Karpas-422 (cell line): ENCODE measurements around the gene TRAF3. TPM values are rescaled to one million over a fixed set of nuclear protein-coding genes. Genes with fewer than 3 reads are reported as not detected.
A peak's percentile ranks its signal among the peaks of the same experiment; 100 is the strongest.

Experiments used
- DNase-seq: peaks from one replicate; pipeline ENCODE4 v3.0.0-alpha.2; 2015
- H2AFZ ChIP-seq: fragments of 200-600 bp; sonication (generic); 2 replicates; pipeline ENCODE4 v1.6.1; 2014; ENCODE audit warnings: antibody characterized with exemption, low read length, mixed read lengths
- H3K27ac ChIP-seq: fragments of 200-600 bp; sonication (generic); 2 replicates; pipeline ENCODE4 v1.5.1; 2014; ENCODE audit warnings: mild to moderate bottlenecking, low read length, moderate library complexity
- H3K27me3 ChIP-seq: fragments of 200-600 bp; sonication (generic); 2 replicates; pipeline ENCODE4 v1.6.1; 2014; ENCODE audit warnings: low read length, mixed read lengths
- H3K36me3 ChIP-seq: fragments of 200-600 bp; sonication (generic); 2 replicates; pipeline ENCODE4 v1.6.1; 2014; ENCODE audit warnings: low read length, mixed read lengths; ENCODE audit not compliant: insufficient read depth
- H3K4me1 ChIP-seq: fragments of 200-600 bp; sonication (generic); 2 replicates; pipeline ENCODE4 v1.6.1; 2014; ENCODE audit warnings: mild to moderate bottlenecking, low read length, mixed read lengths
- H3K4me2 ChIP-seq: fragments of 200-600 bp; sonication (generic); 2 replicates; pipeline ENCODE4 v1.6.1; 2014; ENCODE audit warnings: low read length, low read depth, mild to moderate bottlenecking; ENCODE audit not compliant: poor library complexity, severe bottlenecking
- H3K4me3 ChIP-seq: fragments of 200-600 bp; sonication (generic); 2 replicates; pipeline ENCODE4 v1.5.1; 2014; ENCODE audit warnings: mild to moderate bottlenecking, antibody characterized with exemption, low read length, mixed read lengths
- H3K79me2 ChIP-seq: fragments of 200-600 bp; sonication (generic); 2 replicates; pipeline ENCODE4 v1.6.1; 2014; ENCODE audit warnings: mild to moderate bottlenecking, low read length, mixed read lengths
- H3K9ac ChIP-seq: fragments of 200-600 bp; sonication (generic); 2 replicates; pipeline ENCODE4 v1.6.0; 2014; ENCODE audit warnings: low read length
- H3K9me2 ChIP-seq: fragments of 200-600 bp; sonication (generic), shearing (Covaris generic); replicated peaks from 2 replicates; pipeline ENCODE4 v1.6.0; 2014; ENCODE audit warnings: mild to moderate bottlenecking, low read length, moderate library complexity; ENCODE audit not compliant: insufficient read depth
- H3K9me3 ChIP-seq: fragments of 300-700, 200-600 bp; sonication (generic); 2 replicates; pipeline ENCODE4 v1.6.1; 2014; ENCODE audit warnings: low read length, mixed read lengths
- H4K20me1 ChIP-seq: fragments of 200-600 bp; sonication (generic); 2 replicates; pipeline ENCODE4 v1.6.1; 2014; ENCODE audit warnings: mild to moderate bottlenecking, antibody characterized with exemption, low read length, low read depth; ENCODE audit not compliant: insufficient read depth
- total RNA-seq: library from RNA; depleted of rRNA; stranded (reverse); fragments of >200 nt; shearing (Covaris generic); gene quantifications from 2 replicates; pipeline ENCODE4 v1.2.3, GENCODE V29; 2014; ENCODE audit warnings: low replicate concordance

Gene TRAF3
- total RNA-seq, 1 experiment from 2014 or later: 79.1 TPM

DNA sequence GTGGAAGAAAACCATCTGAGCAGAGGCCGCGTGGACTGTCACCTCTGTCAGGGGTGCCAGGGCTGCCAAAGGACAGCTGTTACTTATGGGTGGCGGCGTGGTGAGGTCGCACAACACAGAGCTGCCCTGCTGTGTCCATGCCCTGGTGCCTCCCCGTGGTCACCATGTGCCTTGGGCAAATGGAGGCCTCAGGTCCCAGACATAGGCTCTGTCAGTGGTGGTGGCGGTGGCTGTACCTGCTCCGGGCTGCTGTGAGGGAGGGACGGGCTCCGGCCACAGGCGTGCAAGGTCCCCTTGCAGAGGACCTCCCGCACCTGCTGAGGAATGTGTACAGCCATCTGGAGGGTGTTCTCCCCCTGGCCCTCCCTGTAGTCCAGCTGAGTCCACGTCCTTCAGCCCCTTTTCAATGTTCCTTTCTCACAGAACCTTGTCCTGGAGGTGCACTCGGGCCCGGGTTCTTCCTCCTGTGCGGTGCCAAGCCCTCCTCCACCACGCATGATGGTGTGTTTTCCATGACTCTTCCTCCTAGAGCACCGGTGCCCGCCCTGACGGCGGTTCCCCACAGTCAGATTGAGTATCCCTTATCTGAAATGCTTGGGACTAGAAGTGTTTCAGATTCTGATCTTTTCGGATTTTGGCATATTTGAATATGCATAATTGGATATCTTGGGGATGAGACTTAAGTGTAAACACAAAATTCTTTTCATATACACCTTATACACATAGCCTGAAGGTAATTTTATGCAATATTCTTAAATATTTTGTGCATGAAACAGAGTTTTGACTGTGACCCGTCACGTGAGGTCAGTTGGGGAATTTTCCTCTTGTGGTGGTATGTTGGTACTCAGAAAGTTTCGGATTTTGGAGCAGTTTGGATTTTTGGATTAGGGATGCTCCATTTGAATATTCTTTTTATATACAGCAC lies 49.8 kb downstream of the TRAF3 start:
- peaks cover 38% of the 10 kb centered on the region for H4K20me1 ChIP-seq
- H3K9me2 ChIP-seq: no peaks in the 10 kb centered on the region
- no peak overlapping the region for H3K27ac ChIP-seq
- DNase-seq: no peak
- H3K4me1 ChIP-seq: peaks cover 79% of the 10 kb centered on the region
- H3K36me3 ChIP-seq: peaks cover 29% of the 10 kb centered on the region
- no peak overlapping the region for H3K4me3 ChIP-seq
- H3K79me2 ChIP-seq: peaks cover 100% of the 10 kb centered on the region
- H3K4me2 ChIP-seq: no peak overlapping the region
- no peak overlapping the region for H3K9ac ChIP-seq
- H3K27me3 ChIP-seq: no peaks in the 10 kb centered on the region
- H3K9me3 ChIP-seq: no peaks in the 10 kb centered on the region
- H2AFZ ChIP-seq: no peak overlapping the region

DNA sequence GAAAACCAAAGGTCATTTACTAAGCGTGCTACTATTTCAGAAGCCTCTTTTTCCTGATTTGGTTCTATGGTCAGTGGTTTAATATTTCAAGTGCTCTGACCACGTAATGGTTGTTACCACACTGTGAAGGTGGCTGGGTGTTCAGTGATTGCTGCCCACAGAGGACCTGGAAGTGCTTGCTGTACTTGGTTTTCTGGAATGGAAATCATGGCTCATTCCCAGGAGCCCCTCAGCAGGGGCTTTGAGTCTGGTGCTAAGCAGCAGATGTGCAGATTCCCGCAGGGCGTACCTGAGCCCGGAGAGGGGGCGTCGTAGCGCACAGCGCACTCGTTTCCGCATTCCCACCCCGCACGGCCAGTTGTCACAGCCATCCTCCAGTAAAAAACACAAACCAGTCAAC lies 50.5 kb downstream of the TRAF3 start:
- no peaks in the 10 kb centered on the region for H3K9me3 ChIP-seq
- H3K79me2 ChIP-seq: peaks cover 100% of the 10 kb centered on the region
- peaks cover 75% of the 10 kb centered on the region for H3K4me1 ChIP-seq
- DNase-seq: no peak
- H3K9ac ChIP-seq: no peak overlapping the region
- peaks cover 38% of the 10 kb centered on the region for H4K20me1 ChIP-seq
- H3K36me3 ChIP-seq: peaks cover 30% of the 10 kb centered on the region
- no peaks in the 10 kb centered on the region for H3K9me2 ChIP-seq
- no peak overlapping the region for H3K4me2 ChIP-seq
- H3K27ac ChIP-seq: no peak overlapping the region
- no peaks in the 10 kb centered on the region for H3K27me3 ChIP-seq
- H3K4me3 ChIP-seq: no peak overlapping the region
- H2AFZ ChIP-seq: no peak overlapping the region

DNA sequence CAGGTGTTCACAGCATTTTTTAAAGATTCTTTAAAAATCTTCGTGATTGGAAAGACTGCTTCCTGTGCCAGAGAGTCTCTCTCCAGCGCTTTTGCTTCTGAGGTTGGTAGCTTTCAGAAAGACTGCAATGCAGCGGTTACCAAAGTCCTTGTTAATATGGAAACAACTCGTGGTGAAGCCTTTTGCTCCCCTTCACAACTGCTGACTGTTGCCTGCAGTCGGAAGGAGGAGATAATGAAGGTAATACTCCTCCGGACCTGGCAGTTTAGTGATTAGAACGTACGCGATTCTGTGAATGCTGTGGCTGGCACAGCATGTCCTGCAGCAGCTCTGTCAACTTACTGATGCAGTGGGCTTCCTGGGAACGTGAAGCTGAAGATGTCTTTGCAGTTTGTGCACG lies 50.9 kb downstream of the TRAF3 start:
- H4K20me1 ChIP-seq: peaks cover 38% of the 10 kb centered on the region
- no peak for DNase-seq

DNA sequence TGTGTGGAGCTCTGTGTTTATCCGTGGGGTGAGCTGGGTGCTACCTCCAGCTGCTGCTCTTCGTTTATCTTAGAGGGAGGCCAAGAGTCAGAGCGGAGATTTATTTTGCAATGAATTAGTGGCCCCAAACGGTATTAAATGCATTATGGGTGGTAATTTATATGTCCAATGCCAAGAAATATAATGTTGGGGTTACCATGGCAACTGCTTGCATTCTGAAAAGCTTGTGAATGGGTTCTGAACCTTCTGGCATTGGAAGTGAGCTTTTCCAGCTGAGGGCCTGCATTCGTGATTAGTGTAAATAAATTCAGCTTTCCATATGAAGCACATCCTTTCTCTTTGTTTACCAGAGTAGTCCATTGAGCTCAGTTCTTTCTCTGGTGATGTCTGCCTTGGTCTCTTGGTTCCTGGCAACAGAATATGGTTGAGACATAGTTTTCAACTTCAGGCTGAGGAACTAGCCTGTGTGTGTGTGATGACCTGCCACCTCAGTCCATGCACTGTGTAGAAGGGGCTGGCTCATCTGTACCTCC lies 51.8 kb downstream of the TRAF3 start:
- H4K20me1 ChIP-seq: peaks cover 33% of the 10 kb centered on the region
- no peak overlapping the region for H2AFZ ChIP-seq
- peaks cover 74% of the 10 kb centered on the region for H3K4me1 ChIP-seq
- H3K36me3 ChIP-seq: peaks cover 41% of the 10 kb centered on the region
- no peak overlapping the region for H3K27ac ChIP-seq
- no peak overlapping the region for H3K9ac ChIP-seq
- H3K4me3 ChIP-seq: no peak overlapping the region
- no peaks in the 10 kb centered on the region for H3K9me2 ChIP-seq
- H3K4me2 ChIP-seq: no peak overlapping the region
- H3K79me2 ChIP-seq: peaks cover 98% of the 10 kb centered on the region
- no peaks in the 10 kb centered on the region for H3K27me3 ChIP-seq
- H3K9me3 ChIP-seq: no peaks in the 10 kb centered on the region
- DNase-seq: no peak

More for the DNA sequence above, 50.9 kb downstream of the TRAF3 start:
- H3K36me3 ChIP-seq: peaks cover 35% of the 10 kb centered on the region
- H3K4me1 ChIP-seq: peaks cover 75% of the 10 kb centered on the region
- peaks cover 100% of the 10 kb centered on the region for H3K79me2 ChIP-seq
- no peaks in the 10 kb centered on the region for H3K9me3 ChIP-seq
- H3K4me3 ChIP-seq: no peak overlapping the region
- no peak overlapping the region for H3K27ac ChIP-seq
- H3K9ac ChIP-seq: no peak overlapping the region
- H3K27me3 ChIP-seq: no peaks in the 10 kb centered on the region
- no peak overlapping the region for H3K4me2 ChIP-seq
- H2AFZ ChIP-seq: no peak overlapping the region
- H3K9me2 ChIP-seq: no peaks in the 10 kb centered on the region

DNA sequence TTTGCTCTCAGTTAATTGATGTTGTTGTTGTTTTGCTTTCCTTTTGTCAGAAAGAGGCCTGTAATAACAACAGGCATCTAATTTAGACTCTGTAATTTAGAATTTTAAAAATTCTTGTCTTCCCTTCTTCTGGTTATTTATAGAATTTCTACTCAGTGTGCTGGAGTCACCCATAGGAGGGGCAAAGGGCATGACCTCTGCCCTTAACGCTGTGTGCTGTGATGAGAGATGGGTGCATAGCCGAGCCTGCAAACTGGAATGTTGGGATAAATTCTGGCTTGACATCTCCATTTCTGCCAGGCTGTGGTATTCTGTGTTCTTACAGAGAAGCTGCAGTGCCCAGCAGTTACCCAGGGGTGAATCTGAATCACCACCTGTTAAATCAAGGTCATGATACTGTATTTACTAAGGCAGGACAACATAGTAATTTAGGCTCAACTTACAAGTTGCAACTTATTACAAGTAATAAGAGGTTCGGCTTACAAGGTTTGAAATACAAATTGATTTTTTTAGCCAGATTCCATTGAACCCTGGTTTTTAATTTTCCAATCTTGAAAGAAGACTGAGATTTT lies 53.3 kb downstream of the TRAF3 start:
- Histone ChIP-seq H3K27me3 (no peaks in the 10 kb centered on the region), H3K9ac (no peak overlapping the region), H4K20me1 (peaks cover 18% of the 10 kb centered on the region), H3K79me2 (peaks cover 95% of the 10 kb centered on the region), H3K9me2 (no peaks in the 10 kb centered on the region), H2AFZ (no peak overlapping the region), H3K4me2 (no peak overlapping the region), H3K36me3 (peaks cover 43% of the 10 kb centered on the region), H3K27ac (0 out of 2 replicates have a peak overlapping the region, but pooled peaks have one; percentile 1), H3K4me3 (no peak overlapping the region), H3K9me3 (no peaks in the 10 kb centered on the region), H3K4me1 (peaks cover 71% of the 10 kb centered on the region)
- DNase-seq: no peak

DNA sequence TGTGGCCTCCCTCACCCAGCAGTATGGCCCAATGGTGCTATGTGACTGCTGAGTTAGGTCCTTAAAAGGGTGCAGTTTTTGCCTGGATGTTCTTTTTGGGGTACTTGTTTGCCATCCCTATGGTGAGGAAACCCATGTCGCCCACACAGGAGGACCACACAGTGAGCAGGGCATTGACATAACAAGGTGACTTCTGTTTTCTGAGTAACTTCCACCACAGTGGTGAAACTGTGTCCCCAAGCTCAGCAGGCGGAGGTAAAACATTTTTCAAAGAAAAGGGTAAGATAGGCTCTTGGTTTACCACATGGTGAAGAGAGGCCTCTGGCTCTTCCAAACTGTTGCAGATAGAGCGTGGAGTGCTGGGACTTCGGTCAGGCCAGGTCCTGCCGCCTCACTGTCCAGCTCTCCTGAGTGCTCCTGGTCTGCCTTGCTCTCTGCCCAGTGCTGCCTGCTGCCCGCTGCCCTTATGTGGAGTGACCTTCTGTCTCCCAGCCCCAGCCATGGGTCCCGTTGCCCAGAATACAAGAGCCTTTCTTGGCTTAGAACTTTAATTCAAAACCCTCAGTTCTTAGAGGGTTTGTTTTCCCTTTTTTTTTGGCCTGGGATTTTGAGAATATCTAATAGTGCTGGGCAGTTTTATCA lies 54.0 kb downstream of the TRAF3 start:
- Histone ChIP-seq H3K9me2 (no peaks in the 10 kb centered on the region), H3K27ac (peak overlapping the region; percentile 1; the same call in 1 of the 2 replicates), H3K4me1 (peaks cover 64% of the 10 kb centered on the region), H2AFZ (no peak overlapping the region), H3K9ac (no peak overlapping the region), H4K20me1 (peaks cover 18% of the 10 kb centered on the region), H3K4me3 (no peak overlapping the region), H3K36me3 (peaks cover 49% of the 10 kb centered on the region), H3K9me3 (no peaks in the 10 kb centered on the region), H3K27me3 (no peaks in the 10 kb centered on the region), H3K79me2 (peaks cover 95% of the 10 kb centered on the region), H3K4me2 (no peak overlapping the region)
- no peak for DNase-seq

DNA sequence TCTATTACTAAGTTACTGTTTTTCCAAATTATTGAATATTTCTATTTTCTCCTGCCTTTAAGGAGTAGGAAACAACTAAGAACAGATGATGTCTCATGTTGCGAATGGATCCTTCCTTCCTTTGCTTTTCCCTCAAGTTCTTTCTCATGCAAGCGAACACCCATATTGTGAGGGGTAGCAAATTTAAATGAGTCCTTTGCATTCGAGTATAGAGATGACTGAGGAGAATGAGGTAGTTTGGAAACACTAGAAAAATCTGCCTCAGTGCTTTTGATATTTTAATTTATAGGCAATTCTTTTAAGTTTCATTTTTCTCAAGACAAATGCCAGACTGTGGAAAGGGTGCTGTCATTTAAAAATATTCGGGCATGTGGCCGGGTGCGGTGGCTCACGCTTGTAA lies 56.1 kb downstream of the TRAF3 start:
- Histone ChIP-seq H3K9ac (no peak overlapping the region), H3K27ac (no peak overlapping the region), H3K4me1 (peaks cover 52% of the 10 kb centered on the region), H3K4me2 (no peak overlapping the region), H3K36me3 (peaks cover 60% of the 10 kb centered on the region), H3K4me3 (no peak overlapping the region), H3K27me3 (no peaks in the 10 kb centered on the region), H3K79me2 (peaks cover 95% of the 10 kb centered on the region), H3K9me3 (no peaks in the 10 kb centered on the region), H4K20me1 (peaks cover 9% of the 10 kb centered on the region), H3K9me2 (no peaks in the 10 kb centered on the region), H2AFZ (no peak overlapping the region)
- DNase-seq: no peak

DNA sequence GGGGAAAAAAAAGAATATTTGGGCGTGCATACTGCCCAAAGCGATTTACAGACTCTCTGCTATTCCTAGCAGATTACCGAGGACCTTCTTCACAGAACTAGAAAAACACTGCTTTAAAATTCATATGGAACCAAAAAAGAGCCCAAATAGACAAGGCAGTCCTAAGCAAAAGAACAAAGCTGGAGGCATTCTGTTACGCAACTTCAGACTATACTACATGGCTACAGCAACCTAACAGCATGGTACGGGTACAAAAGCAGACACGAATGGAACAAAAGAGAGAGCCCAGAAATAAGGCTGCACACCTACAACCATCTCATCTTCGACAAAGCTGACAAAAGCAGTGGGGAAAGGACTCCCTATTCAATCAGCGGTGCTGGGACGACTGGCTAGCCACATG lies 56.7 kb downstream of the TRAF3 start:
- no peak overlapping the region for H3K9ac ChIP-seq
- H3K79me2 ChIP-seq: peaks cover 95% of the 10 kb centered on the region
- no peaks in the 10 kb centered on the region for H3K27me3 ChIP-seq
- DNase-seq: no peak
- no peaks in the 10 kb centered on the region for H3K9me2 ChIP-seq
- peaks cover 63% of the 10 kb centered on the region for H3K36me3 ChIP-seq
- H3K4me2 ChIP-seq: no peak overlapping the region
- H4K20me1 ChIP-seq: peaks cover 3% of the 10 kb centered on the region
- H2AFZ ChIP-seq: no peak overlapping the region
- peaks cover 49% of the 10 kb centered on the region for H3K4me1 ChIP-seq
- H3K9me3 ChIP-seq: no peaks in the 10 kb centered on the region
- no peak overlapping the region for H3K4me3 ChIP-seq
- no peak overlapping the region for H3K27ac ChIP-seq
